KMS-11 (cell line): ENCODE measurements around the gene OPRM1.

Experiments
- H2AFZ ChIP-seq: fragments of 200-600 bp; sonication (generic); 2 replicates; pipeline ENCODE4 v1.6.1; 2016; ENCODE audit warnings: antibody characterized with exemption, mixed run types, low read depth
- H3K27ac ChIP-seq: fragments of 200-600 bp; sonication (generic); 2 replicates; pipeline ENCODE4 v1.6.1; 2016; ENCODE audit warnings: mild to moderate bottlenecking, mixed run types
- H3K27me3 ChIP-seq: fragments of 200-600 bp; sonication (generic); 2 replicates; pipeline ENCODE4 v1.6.1; 2017; ENCODE audit warnings: mild to moderate bottlenecking, low read depth, mixed run types, moderate library complexity; ENCODE audit not compliant: insufficient read depth
- H3K36me3 ChIP-seq: fragments of 200-600 bp; sonication (generic); 2 replicates; pipeline ENCODE4 v1.6.1; 2017; ENCODE audit warnings: mild to moderate bottlenecking, mixed run types; ENCODE audit not compliant: insufficient read depth
- H3K4me1 ChIP-seq: fragments of 200-600 bp; sonication (generic); 2 replicates; pipeline ENCODE4 v1.6.1; 2016; ENCODE audit warnings: mild to moderate bottlenecking, low read depth, mixed run types; ENCODE audit not compliant: poor library complexity, severe bottlenecking
- H3K4me2 ChIP-seq: fragments of 200-600 bp; sonication (generic); 2 replicates; pipeline ENCODE4 v1.7.0; 2016; ENCODE audit warnings: mild to moderate bottlenecking, mixed run types
- H3K4me3 ChIP-seq: fragments of 200-600 bp; sonication (generic); IDR thresholded peaks from 2 replicates; pipeline ENCODE4 v1.6.1; 2017; ENCODE audit warnings: low read depth, low read length, mixed read lengths; ENCODE audit not compliant: insufficient read depth
- H3K79me2 ChIP-seq: fragments of 200-600 bp; sonication (generic); 2 replicates; pipeline ENCODE4 v1.6.1; 2016; ENCODE audit warnings: low read depth, mixed run types; ENCODE audit not compliant: insufficient read depth
- H3K9ac ChIP-seq: fragments of 200-600 bp; sonication (generic); 2 replicates; pipeline ENCODE4 v1.6.1; 2016; ENCODE audit warnings: mild to moderate bottlenecking, mixed run types
- H4K20me1 ChIP-seq: fragments of 200-600 bp; sonication (generic); 2 replicates; pipeline ENCODE4 v1.6.1; 2016; ENCODE audit warnings: mild to moderate bottlenecking, mixed run types; ENCODE audit not compliant: insufficient read depth
- TF ChIP-seq, protein P1 (sequence below): fragments of 200-600 bp; sonication (generic); conservative IDR thresholded peaks from 2 replicates; pipeline ENCODE4 v1.6.1; 2017; ENCODE audit warnings: low read depth, mild to moderate bottlenecking, antibody characterized with exemption, low read length, moderate library complexity, mixed read lengths

Gene OPRM1

GRCh38 chr6:154249499-154250298, 210.7 kb downstream of the OPRM1 start:
- Histone ChIP-seq H3K4me3 (no peak overlapping the region), H3K4me1 (peaks cover 29% of the 10 kb centered on the region), H3K27me3 (no peaks in the 10 kb centered on the region), H3K4me2 (peak overlapping the region; percentile 65), H3K79me2 (no peaks in the 10 kb centered on the region), H2AFZ (peak overlapping the region; percentile 42; the same call in 1 of the 2 replicates), H3K36me3 (no peaks in the 10 kb centered on the region), H3K27ac (peak overlapping the region; percentile 36; the same call in 1 of the 2 replicates), H3K9ac (no peak overlapping the region), H4K20me1 (no peaks in the 10 kb centered on the region)
- TF ChIP-seq, protein P1, sequence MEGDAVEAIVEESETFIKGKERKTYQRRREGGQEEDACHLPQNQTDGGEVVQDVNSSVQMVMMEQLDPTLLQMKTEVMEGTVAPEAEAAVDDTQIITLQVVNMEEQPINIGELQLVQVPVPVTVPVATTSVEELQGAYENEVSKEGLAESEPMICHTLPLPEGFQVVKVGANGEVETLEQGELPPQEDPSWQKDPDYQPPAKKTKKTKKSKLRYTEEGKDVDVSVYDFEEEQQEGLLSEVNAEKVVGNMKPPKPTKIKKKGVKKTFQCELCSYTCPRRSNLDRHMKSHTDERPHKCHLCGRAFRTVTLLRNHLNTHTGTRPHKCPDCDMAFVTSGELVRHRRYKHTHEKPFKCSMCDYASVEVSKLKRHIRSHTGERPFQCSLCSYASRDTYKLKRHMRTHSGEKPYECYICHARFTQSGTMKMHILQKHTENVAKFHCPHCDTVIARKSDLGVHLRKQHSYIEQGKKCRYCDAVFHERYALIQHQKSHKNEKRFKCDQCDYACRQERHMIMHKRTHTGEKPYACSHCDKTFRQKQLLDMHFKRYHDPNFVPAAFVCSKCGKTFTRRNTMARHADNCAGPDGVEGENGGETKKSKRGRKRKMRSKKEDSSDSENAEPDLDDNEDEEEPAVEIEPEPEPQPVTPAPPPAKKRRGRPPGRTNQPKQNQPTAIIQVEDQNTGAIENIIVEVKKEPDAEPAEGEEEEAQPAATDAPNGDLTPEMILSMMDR = no peak

DNA sequence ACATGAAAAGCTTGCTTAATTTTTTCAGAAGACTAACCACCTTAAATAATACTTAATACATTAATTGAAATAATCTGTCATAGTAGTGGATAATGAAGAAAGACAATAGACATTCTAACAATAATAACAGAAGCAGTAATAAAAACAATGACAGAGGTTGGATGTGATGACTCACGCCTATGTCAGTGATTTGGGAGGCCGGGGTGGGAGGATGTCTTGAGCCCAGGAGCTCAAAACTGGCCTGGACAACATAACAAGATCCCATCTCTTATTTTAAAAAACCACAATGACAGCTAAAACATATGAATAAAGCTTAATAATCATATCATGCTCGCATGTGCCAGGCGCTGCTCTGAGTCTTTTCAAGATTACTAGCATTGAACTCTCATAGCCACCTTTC, 212.1 kb downstream of the OPRM1 start:
- no peaks in the 10 kb centered on the region for H3K79me2 ChIP-seq
- H3K27me3 ChIP-seq = no peaks in the 10 kb centered on the region
- no peaks in the 10 kb centered on the region for H4K20me1 ChIP-seq
- H3K4me1 ChIP-seq = peaks cover 29% of the 10 kb centered on the region
- no peak overlapping the region for H3K9ac ChIP-seq
- TF ChIP-seq, protein P1 = no peak
- H3K36me3 ChIP-seq = no peaks in the 10 kb centered on the region
- no peak overlapping the region for H3K27ac ChIP-seq
- H3K4me2 ChIP-seq = peak overlapping the region; percentile 65
- no peak overlapping the region for H2AFZ ChIP-seq
- no peak overlapping the region for H3K4me3 ChIP-seq

DNA sequence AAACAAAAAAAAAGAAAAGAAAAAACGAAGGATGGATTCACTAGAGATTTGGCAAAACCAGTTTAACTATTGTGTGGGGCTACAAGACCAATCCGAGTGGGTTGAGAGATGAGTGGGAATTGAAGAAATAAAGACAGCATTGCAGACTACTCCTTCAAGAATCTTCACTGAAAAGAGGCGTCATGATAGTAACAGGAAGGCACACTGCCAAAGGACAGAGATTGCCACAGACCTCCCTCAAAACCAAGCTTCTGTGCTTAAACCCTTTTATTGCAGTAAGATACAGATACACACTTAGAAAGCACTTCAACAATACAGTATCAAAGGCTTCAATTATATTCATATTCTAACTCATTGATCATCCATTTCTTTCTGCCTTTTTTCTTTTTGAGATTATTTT, 213.6 kb downstream of the OPRM1 start:
- H3K9ac ChIP-seq = no peak overlapping the region
- H3K79me2 ChIP-seq = no peaks in the 10 kb centered on the region
- no peak overlapping the region for H3K27ac ChIP-seq
- no peaks in the 10 kb centered on the region for H4K20me1 ChIP-seq
- H3K36me3 ChIP-seq = no peaks in the 10 kb centered on the region
- TF ChIP-seq, protein P1 = no peak
- H3K4me1 ChIP-seq = peaks cover 31% of the 10 kb centered on the region
- no peak overlapping the region for H2AFZ ChIP-seq
- no peaks in the 10 kb centered on the region for H3K27me3 ChIP-seq
- no peak overlapping the region for H3K4me3 ChIP-seq
- no peak overlapping the region for H3K4me2 ChIP-seq

DNA sequence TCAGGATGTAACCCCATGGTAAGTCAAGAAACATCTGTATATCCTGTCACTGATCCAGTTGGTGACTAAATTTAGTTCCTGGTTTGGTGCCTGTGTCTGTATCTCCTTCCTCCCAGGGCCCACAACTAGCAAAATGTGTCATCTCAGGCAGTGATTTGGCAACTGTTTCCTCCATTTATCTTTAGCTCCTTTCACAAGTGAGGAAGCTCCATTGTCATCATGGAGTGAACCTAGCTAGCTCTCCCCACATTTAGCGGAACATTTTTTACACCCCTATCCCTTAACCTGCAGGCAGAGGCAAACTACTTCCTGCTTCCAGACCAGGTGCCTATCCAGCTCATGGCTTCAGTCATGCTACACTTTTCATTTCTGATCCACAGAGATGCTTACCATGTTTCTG, 218.0 kb downstream of the OPRM1 start:
- H3K36me3 ChIP-seq = no peaks in the 10 kb centered on the region
- H2AFZ ChIP-seq = no peak overlapping the region
- TF ChIP-seq, protein P1 = no peak
- no peak overlapping the region for H3K9ac ChIP-seq
- H3K27me3 ChIP-seq = no peaks in the 10 kb centered on the region
- H3K4me2 ChIP-seq = no peak overlapping the region
- no peaks in the 10 kb centered on the region for H4K20me1 ChIP-seq
- H3K4me1 ChIP-seq = peaks cover 4% of the 10 kb centered on the region
- H3K79me2 ChIP-seq = no peaks in the 10 kb centered on the region
- no peak overlapping the region for H3K4me3 ChIP-seq
- H3K27ac ChIP-seq = no peak overlapping the region
